Ishikawa (cell line): ENCODE results near the gene RNU6-1.

ENCODE experiments used
- CEBPB ChIP-seq: IDR thresholded peaks from 2 replicates; pipeline ENCODE4 v1.6.1; 2012
- CREB1 ChIP-seq: IDR thresholded peaks from 2 replicates; pipeline ENCODE4 v1.6.1; 2012; ENCODE audit warnings: low read depth
- EGR1 ChIP-seq: IDR thresholded peaks from 2 replicates; pipeline ENCODE4 v1.6.1; 2012
- EP300 ChIP-seq: IDR thresholded peaks from 2 replicates; pipeline ENCODE4 v1.6.1; 2012; ENCODE audit warnings: borderline replicate concordance
- FOXM1 ChIP-seq: IDR thresholded peaks from 2 replicates; pipeline ENCODE4 v1.6.1; 2012; ENCODE audit warnings: low read depth, borderline replicate concordance
- MAX ChIP-seq: IDR thresholded peaks from 2 replicates; pipeline ENCODE4 v1.6.1; 2012
- NFIC ChIP-seq: IDR thresholded peaks from 2 replicates; pipeline ENCODE4 v1.6.1; 2012
- RAD21 ChIP-seq: IDR thresholded peaks from 2 replicates; pipeline ENCODE4 v1.6.1; 2012; ENCODE audit warnings: low read depth
- REST ChIP-seq: IDR thresholded peaks from 2 replicates; pipeline ENCODE4 v1.6.1; 2012; ENCODE audit warnings: low read depth, mild to moderate bottlenecking
- TAF1 ChIP-seq: IDR thresholded peaks from 2 replicates; pipeline ENCODE4 v1.6.1; 2012; ENCODE audit warnings: low read depth, mild to moderate bottlenecking
- TCF12 ChIP-seq: IDR thresholded peaks from 2 replicates; pipeline ENCODE4 v1.6.1; 2012; ENCODE audit warnings: low read depth
- TEAD4 ChIP-seq: IDR thresholded peaks from 2 replicates; pipeline ENCODE4 v1.6.1; 2012
- USF1 ChIP-seq: IDR thresholded peaks from 2 replicates; pipeline ENCODE4 v1.6.1; 2012
- YY1 ChIP-seq: IDR thresholded peaks from 2 replicates; pipeline ENCODE4 v1.6.1; 2012; ENCODE audit warnings: low read depth
- ZBTB7A ChIP-seq: IDR thresholded peaks from 2 replicates; pipeline ENCODE4 v1.6.1; 2012; ENCODE audit warnings: low read depth

RNU6-1 gene

GRCh38 chr15:67885175-67885523 lies 45.3 kb upstream of the RNU6-1 start:
- TF ChIP-seq EGR1, result no peak

GRCh38 chr15:67884514-67885174 lies 44.8 kb upstream of the RNU6-1 start:
- TF ChIP-seq CEBPB (0 out of 2 replicates have a peak, but pooled peaks have one; percentile 13), EP300 (peak; percentile 89), CREB1 (no peak), REST (no peak), TEAD4 (peak; percentile 92), ZBTB7A (no peak), FOXM1 (peak; percentile 63), TCF12 (peak; percentile 94), USF1 (0 out of 2 replicates have a peak, but pooled peaks have one; percentile 4), EGR1 (peak; percentile 90), TAF1 (peak; percentile 38), NFIC (peak; percentile 98), MAX (peak; percentile 87)

GRCh38 chr15:67884009-67884408 lies 44.2 kb upstream of the RNU6-1 start:
- TF ChIP-seq RAD21 (no peak), REST (no peak), TEAD4 (no peak), USF1 (no peak), NFIC (no peak), MAX (no peak), EGR1 (no peak)

GRCh38 chr15:67883234-67883773 lies 43.5 kb upstream of the RNU6-1 start:
- TF ChIP-seq CEBPB (no peak), EGR1 (no peak), TCF12 (no peak), RAD21 (no peak), MAX (no peak), CREB1 (no peak), ZBTB7A (no peak), REST (no peak), TEAD4 (no peak), EP300 (no peak), TAF1 (no peak), YY1 (no peak), FOXM1 (no peak), USF1 (no peak)
